Dedifferentiated amniotic fluid mesenchymal stem cell (primary cell): ENCODE data around the gene TMEM266.

Experiments
- DNase-seq: peaks from one replicate; pipeline ENCODE4 v3.0.0-alpha.2; 2016; ENCODE audit errors: extremely low spot score

The TMEM266 gene

DNA sequence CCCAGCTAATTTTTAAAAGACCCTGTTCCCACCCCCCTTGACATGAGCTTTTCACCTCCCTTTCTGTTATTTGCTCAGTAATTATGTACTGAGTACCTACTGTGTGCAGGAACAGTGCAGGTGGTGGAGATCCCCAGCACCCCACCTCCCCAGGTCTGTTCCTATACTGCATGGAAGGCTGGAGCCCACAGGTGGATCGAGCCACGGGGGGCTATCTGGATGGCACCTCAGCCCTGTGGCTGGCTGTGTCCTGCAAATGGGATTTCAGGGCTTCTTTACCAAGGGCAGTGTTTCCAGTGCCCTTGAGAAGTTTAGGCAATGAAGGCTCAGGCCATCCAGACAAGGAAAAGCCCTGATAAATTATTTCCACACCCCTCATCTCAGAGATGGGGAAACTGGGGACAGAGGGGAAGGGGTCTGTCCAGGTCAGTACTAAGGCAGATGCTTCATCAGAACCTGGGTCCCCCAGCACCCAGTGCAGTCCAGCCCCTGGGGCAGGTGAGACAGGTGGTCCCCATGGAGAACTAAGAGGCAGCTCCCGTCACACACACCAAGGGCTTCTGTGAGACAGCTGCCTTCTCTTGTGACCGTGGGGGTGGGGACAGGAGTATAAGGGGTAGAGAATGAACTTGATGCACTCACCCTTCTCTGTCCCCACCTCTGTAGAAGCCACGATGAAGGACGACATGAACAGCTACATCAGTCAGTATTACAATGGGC is 141.9 kb downstream of the TMEM266 start:
- DNase-seq: no peak

DNA sequence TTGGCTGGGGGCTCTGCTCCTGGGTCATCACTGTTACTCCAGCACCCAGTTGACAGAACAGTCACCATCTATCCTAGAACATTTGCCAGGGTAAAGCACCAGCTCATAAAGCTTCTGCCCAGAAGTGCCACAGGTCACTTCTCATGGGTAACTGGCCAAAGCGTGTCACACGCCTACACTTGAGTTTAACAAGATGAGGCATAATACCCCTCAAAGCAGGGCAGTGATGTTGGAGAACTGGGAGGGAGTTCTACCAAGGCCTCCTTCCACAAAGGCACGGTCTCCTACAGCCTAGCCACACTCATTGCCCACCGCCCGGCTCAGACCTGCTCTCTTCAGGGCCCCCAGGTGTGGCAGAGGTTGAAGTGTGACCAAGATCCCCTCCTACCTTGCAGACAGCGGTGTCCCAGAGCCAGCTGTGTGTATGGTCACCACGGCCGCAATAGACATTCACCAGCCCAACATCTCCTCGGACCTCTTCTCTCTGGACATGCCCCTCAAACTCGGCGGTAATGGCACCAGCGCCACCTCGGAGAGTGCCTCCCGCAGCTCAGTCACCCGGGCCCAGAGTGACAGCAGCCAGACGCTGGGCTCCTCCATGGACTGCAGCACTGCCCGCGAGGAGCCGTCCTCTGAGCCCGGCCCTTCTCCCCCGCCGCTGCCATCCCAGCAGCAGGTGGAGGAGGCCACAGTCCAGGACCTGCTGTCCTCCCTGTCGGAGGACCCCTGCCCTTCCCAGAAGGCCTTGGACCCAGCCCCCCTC is 143.7 kb downstream of the TMEM266 start:
- DNase-seq: no peak

GRCh38 chr15:76204109-76204845 is 144.5 kb downstream of the TMEM266 start:
- no peak for DNase-seq

DNA sequence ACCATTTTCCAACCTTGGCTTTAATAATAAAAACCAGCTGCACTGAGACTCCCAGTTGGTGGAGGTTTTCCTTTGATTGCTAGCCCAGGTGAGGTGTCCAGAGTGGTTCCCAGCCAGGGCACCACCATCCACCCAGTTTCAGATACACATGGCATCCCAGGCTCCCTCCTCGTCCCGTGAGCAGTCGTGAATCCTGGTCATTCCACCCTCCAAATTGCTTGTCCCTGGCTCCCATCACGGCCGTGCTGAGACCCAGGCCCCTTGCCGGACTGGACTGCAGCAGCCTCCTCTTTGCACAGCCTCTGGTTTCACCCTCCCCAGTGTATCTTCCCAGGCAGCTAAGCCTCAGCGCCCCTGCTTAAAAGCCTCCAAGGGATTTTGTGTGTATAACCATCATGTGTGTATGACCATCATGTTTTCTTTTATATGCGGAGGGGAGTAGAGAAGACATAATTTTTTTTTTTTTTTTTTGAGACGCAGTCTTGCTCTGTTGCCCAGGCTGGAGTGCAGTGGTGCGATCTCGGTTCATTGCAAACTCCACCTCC is 145.2 kb downstream of the TMEM266 start:
- no peak for DNase-seq

- no peak for DNase-seq
These were observed 146.7 kb downstream of the TMEM266 start for GRCh38 chr15:76206325-76206976.

- DNase-seq: no peak
These were observed 148.4 kb downstream of the TMEM266 start for GRCh38 chr15:76208084-76208785.

DNA sequence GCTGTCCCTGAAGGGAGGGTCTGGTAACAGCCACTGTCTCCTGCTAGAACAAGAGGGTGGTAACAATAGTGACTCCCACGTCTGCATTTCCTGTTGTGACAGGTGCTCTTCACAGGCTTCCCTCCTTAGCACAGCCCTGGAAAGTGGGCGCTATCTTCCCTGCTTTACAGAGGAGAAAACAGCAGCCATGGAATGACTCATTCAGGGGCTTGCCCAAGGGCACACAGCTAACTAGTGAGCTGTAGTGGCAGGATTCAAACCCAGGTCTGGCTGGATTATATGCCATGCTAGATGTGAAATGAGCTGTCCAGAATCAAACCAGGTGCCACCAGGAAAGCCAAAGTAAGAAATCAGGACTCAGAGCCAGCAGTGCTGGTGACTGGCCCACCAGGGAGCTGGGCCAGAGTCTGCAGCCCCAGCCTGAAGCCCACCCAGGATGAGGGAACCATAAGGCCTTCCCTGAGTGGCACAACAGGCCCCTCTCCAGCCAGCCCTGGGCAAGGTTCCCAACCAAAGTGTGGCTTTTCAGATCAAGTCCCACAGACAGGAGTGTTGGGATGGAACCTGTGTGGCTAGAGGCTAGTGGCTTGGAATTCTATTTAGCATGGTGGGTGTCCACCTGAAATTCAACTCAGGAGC is 149.1 kb downstream of the TMEM266 start:
- DNase-seq: no peak

GRCh38 chr15:76209523-76209922 is 149.7 kb downstream of the TMEM266 start:
- DNase-seq: no peak

DNA sequence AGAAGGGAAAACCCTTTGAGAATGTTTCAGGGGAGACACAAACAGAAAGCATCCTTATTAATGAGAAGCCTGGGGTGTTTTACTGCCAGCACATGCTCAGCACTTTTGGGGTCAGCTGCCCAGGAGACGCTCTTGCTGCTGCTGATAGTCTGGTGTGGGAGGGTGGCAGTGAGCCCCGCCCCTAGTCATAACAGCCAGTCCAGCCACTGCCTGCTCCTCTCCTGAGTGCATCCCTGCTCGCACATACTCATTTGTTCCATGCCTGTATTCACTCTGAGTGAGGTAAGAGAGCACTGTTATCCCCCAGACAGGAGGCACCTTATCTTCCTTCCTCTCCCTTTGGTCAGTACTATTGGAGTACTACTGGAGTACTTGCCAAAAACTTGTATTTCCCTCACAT is 150.2 kb downstream of the TMEM266 start:
- no peak for DNase-seq

DNA sequence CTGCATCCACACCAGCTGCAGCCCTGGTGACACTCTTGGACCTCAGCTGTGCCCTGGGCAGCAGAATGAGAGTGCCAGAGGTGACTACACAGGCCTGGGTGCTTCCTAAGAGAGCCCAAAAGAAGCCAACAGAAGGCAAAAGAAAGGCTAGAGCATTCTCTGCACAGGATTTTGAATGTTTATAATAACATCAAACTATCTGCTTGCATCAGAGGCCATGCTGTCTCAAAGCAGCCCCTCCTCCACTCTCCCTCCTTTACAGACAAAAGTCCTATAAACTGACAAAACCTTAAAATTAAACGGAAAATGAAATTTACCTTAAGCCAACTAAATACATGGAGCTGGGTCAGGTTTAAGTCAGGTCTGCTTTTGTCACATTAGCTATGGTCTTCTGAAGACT is 155.8 kb downstream of the TMEM266 start:
- DNase-seq: no peak

GRCh38 chr15:76217029-76217881 is 157.5 kb downstream of the TMEM266 start:
- DNase-seq: no peak

- no peak for DNase-seq
These were observed 158.1 kb downstream of the TMEM266 start for GRCh38 chr15:76217882-76218217.

- DNase-seq: no peak
These were observed 161.4 kb downstream of the TMEM266 start for GRCh38 chr15:76221085-76221767.

DNA sequence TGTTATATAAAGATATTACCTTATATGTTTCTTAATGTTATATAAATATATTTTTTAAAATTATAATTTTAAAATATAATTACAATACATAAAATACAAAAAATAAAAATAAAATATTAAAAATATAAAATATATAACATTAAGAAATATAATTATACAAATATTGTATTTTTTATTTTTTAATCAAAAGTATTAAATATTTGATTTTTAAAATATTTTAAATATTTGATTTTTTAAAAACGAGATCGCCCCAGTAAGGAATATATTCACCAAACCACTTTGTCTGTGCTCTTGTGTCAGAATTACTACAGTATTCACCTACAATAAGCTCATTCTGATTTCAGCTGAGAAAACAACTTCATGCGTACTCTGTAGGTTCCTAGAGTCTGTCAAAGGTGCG is 162.4 kb downstream of the TMEM266 start:
- DNase-seq: no peak

- no peak for DNase-seq
These were observed 163.7 kb downstream of the TMEM266 start for GRCh38 chr15:76223521-76223920.

DNA sequence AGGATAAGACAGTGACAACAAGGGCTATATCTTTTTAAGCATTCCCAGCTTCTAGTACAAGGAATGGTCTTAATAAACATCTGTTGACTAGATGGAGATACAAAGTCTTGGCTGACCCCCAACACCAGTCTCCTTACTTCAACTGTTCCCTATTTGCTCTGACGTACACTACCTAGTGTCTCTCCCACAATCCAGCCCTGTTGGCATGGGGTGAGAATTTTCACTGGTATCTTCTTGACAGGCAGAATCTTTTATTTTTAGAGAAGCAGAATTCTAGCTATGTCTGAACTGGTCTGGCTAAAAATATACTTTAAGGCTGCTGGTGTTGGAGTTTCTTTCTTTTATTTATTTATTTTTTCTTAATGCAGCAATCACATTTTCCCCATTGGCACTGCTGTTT is 169.5 kb downstream of the TMEM266 start:
- DNase-seq: no peak

DNA sequence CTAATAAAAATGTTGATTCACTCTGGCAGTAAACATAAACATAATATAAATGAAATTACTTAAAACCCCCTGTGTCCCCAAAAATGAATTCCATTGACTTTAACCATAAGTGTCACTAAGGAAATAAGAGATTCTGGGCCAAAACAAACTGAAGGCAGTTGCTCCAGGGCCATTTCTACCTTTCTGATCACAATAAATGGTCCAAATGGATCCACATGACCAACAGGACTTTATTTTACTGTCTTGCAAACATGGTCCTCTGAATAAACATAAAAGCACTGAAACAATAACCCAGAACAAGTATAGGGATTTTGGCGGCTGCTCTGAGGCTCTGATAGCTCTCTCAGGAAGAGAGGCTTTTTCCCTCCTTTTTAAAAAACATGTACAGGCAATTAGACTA is 174.1 kb downstream of the TMEM266 start:
- no peak for DNase-seq

DNA sequence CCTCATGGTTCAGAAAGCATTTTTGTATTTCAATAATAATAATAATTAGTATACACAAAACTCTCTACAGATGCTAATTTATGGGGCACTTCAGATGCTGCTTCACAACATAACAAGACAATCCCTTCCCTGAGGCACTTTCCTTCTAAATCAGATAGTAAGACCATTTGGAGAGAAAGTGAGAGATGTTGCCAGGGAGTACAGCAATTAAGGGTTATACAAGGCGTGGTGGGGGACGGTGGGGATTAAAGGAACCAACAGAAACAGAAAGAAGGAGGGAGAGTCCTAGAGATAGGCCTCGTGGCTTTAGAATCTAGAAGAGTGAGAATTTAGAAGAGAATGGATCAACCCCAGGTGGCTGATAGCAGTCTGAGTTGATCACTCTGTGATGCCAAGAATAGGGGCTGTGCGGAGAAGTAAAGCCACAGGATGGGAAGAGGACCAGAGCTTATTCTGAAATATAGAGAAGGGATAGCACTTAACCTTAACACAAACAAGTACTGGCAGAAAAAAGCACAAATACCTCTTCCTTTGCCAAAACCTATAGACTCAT is 174.6 kb downstream of the TMEM266 start:
- no peak for DNase-seq

- DNase-seq: no peak
These were observed 175.5 kb downstream of the TMEM266 start for GRCh38 chr15:76235186-76235826.
